ENCODE results near the gene AUH.

DNA sequence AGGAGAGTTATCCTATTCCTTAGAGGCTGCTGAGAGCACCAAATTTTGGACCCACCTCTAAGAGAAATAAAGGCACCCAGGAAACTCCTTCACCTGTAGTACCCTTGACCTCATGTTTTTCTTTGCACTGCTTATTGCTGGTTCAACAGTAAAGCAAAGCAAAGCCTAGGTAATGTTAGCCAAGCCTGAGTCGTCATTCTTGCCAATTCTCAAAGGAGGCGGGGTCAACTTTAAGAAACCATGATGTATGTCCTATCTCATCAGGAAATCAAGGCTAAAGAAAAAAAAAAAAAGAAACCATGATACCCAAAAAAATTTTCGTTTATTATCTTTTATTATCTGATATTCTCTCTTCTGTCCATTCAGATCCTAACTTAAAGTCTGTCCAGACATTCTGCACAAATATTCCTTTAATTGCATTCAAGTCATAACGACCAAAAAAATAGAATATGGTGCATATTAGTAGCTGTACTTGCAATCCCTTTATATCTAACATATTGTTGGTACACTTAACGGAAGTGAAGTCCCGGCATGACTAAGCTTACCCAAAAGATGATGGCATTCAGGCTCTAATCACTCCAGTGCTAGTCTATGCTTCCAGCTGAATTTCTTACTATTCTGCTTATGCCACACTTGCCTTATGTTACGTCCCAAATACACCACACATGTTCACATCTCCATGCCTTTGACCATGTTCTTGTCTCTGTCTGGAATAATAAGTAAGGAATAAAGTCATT is 1.8 kb downstream of the AUH start:
- TF ChIP-seq CTCF (IDR thresholded peaks at IDR 0.05) (no peak), POLR2A (IDR thresholded peaks at IDR 0.05) (no peak)
